HG03460 (cell line): ENCODE results near the gene VHLL.

ENCODE experiments used
- ATAC-seq: cut with Tn5 transposase; IDR thresholded peaks from one replicate; pipeline ENCODE4 v1.9.1; 2021; ENCODE audit not compliant: unreplicated experiment

Gene VHLL

GRCh38 chr1:156258859-156259258 is 40.2 kb downstream of the VHLL start:
- no peak for ATAC-seq

- no peak for ATAC-seq
Measured at GRCh38 chr1:156257711-156258110, 41.4 kb downstream of the VHLL start.

GRCh38 chr1:156253634-156254033 is 45.5 kb downstream of the VHLL start:
- ATAC-seq = no peak

- no peak for ATAC-seq
Measured at GRCh38 chr1:156251527-156251926, 47.6 kb downstream of the VHLL start.

- no peak for ATAC-seq
Measured at GRCh38 chr1:156249593-156249992, 49.5 kb downstream of the VHLL start.
